HG03469 (cell line): ENCODE measurements around the gene MAN2C1.
"Not testable (repeated sequence)": the region's sequence is repeated elsewhere in the genome, so short reads cannot be mapped to it uniquely, and the experiment has no call there.

ENCODE experiments used
- ATAC-seq: cut with Tn5 transposase; IDR thresholded peaks from one replicate; pipeline ENCODE4 v1.9.1; 2021; ENCODE audit warnings: mild to moderate bottlenecking, moderate library complexity, moderate number of reproducible peaks; ENCODE audit not compliant: unreplicated experiment

Gene MAN2C1

GRCh38 chr15:75313116-75313845 is 55.1 kb downstream of the MAN2C1 start:
- no peak for ATAC-seq

GRCh38 chr15:75312548-75312947 is 55.9 kb downstream of the MAN2C1 start:
- ATAC-seq: not testable (repeated sequence)

GRCh38 chr15:75309711-75310110 is 58.7 kb downstream of the MAN2C1 start:
- ATAC-seq: no peak

GRCh38 chr15:75307778-75308390 is 60.5 kb downstream of the MAN2C1 start:
- no peak for ATAC-seq

- no peak for ATAC-seq
These were observed 62.2 kb downstream of the MAN2C1 start for GRCh38 chr15:75306188-75306587.
